Endothelial cell (in vitro differentiated cells): ENCODE results near the gene TECRL. TPM values are rescaled to one million over a fixed set of nuclear protein-coding genes. Genes with fewer than 3 reads are reported as not detected.

Experiments
- DNase-seq: peaks from one replicate; pipeline ENCODE4 v3.0.0; 2021; ENCODE audit warnings: low spot score
- H3K27ac Mint-ChIP-seq: one replicate; pipeline ENCODE4 v1.8.0; 2021; ENCODE audit warnings: mixed read lengths, inconsistent platforms; ENCODE audit not compliant: unreplicated experiment
- H3K27me3 Mint-ChIP-seq: one replicate; pipeline ENCODE4 v1.8.0; 2021; ENCODE audit warnings: mild to moderate bottlenecking, moderate library complexity, mixed read lengths, inconsistent platforms; ENCODE audit not compliant: unreplicated experiment
- H3K36me3 Mint-ChIP-seq: one replicate; pipeline ENCODE4 v1.8.0; 2021; ENCODE audit warnings: mild to moderate bottlenecking, low read depth, mixed read lengths, inconsistent platforms; ENCODE audit not compliant: unreplicated experiment
- H3K4me1 Mint-ChIP-seq: one replicate; pipeline ENCODE4 v1.8.0; 2021; ENCODE audit warnings: mild to moderate bottlenecking, mixed read lengths, inconsistent platforms; ENCODE audit not compliant: unreplicated experiment
- H3K4me3 Mint-ChIP-seq: one replicate; pipeline ENCODE4 v1.8.0; 2021; ENCODE audit warnings: mild to moderate bottlenecking, mixed read lengths, inconsistent platforms; ENCODE audit not compliant: unreplicated experiment
- H3K9me3 Mint-ChIP-seq: one replicate; pipeline ENCODE4 v1.8.0; 2021; ENCODE audit warnings: mixed read lengths, inconsistent platforms; ENCODE audit not compliant: unreplicated experiment
- total RNA-seq: library from RNA; stranded (reverse); fragmentation: NEBNext Ultra II Directional; extraction: Animal tissue kit (Norgen Biotek cat#: 25700); gene quantifications from one replicate; pipeline ENCODE4 v1.2.1, GENCODE V29; 2021; ENCODE audit not compliant: unreplicated experiment
- TF ChIP-seq, protein P1 (sequence below): fragments of 200-600 bp; sonication (generic); IDR thresholded peaks from one replicate; pipeline ENCODE4 v1.5.0; 2021; ENCODE audit warnings: antibody characterized with exemption; ENCODE audit not compliant: unreplicated experiment

Gene TECRL
- total RNA-seq, 1 donor from 2014 or later: not detected

DNA sequence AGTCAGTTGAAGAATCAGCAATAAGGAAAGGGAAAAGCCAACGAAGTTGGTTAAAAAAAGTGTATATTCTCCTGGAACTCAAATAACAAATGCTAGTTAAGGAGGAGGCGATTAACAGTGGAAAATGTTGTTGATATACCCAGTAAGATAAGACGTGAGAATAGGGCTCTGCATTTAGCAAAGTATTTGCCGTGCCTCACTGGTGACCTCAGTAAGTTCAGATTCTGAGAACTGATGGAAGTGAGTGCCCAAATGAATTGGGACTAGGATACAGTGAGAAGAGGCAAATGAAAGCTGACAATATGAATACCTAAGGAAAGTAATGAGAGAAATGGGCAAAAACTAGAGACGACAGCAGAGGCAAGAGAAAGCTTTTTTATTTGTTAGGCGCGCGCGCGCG, 3.5 kb downstream of the TECRL start:
- Mint-ChIP-seq H3K27ac (no peak overlapping the region), H3K4me3 (no peak overlapping the region), H3K36me3 (no peaks in the 10 kb centered on the region), H3K4me1 (peaks cover 20% of the 10 kb centered on the region), H3K27me3 (no peaks in the 10 kb centered on the region), H3K9me3 (no peaks in the 10 kb centered on the region)
- TF ChIP-seq, protein P1, sequence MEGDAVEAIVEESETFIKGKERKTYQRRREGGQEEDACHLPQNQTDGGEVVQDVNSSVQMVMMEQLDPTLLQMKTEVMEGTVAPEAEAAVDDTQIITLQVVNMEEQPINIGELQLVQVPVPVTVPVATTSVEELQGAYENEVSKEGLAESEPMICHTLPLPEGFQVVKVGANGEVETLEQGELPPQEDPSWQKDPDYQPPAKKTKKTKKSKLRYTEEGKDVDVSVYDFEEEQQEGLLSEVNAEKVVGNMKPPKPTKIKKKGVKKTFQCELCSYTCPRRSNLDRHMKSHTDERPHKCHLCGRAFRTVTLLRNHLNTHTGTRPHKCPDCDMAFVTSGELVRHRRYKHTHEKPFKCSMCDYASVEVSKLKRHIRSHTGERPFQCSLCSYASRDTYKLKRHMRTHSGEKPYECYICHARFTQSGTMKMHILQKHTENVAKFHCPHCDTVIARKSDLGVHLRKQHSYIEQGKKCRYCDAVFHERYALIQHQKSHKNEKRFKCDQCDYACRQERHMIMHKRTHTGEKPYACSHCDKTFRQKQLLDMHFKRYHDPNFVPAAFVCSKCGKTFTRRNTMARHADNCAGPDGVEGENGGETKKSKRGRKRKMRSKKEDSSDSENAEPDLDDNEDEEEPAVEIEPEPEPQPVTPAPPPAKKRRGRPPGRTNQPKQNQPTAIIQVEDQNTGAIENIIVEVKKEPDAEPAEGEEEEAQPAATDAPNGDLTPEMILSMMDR: no peak
- DNase-seq: no peak

DNA sequence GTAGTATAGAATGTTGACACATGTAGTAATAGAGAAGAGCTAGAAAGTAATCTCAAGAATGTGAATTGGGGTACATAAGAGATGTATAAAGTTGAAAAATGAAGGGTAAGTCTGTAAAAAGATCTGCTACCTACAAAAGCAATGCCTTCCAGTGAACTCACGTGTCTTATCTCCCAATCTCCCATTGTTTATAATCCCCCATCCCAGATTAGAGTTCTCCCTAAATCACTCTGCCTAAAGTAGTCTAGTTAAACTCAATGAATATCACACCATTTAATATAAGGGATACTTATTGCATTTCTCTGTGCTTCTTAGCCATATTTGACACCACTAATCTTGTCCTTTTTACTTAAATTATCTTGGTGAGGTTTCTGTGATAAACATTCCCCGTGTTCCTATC, 6.6 kb downstream of the TECRL start:
- peaks cover 20% of the 10 kb centered on the region for H3K4me1 Mint-ChIP-seq
- TF ChIP-seq, protein P1: no peak
- DNase-seq: no peak
- peaks cover 6% of the 10 kb centered on the region for H3K27me3 Mint-ChIP-seq
- no peak overlapping the region for H3K27ac Mint-ChIP-seq
- no peaks in the 10 kb centered on the region for H3K9me3 Mint-ChIP-seq
- no peak overlapping the region for H3K4me3 Mint-ChIP-seq
- H3K36me3 Mint-ChIP-seq: no peaks in the 10 kb centered on the region

DNA sequence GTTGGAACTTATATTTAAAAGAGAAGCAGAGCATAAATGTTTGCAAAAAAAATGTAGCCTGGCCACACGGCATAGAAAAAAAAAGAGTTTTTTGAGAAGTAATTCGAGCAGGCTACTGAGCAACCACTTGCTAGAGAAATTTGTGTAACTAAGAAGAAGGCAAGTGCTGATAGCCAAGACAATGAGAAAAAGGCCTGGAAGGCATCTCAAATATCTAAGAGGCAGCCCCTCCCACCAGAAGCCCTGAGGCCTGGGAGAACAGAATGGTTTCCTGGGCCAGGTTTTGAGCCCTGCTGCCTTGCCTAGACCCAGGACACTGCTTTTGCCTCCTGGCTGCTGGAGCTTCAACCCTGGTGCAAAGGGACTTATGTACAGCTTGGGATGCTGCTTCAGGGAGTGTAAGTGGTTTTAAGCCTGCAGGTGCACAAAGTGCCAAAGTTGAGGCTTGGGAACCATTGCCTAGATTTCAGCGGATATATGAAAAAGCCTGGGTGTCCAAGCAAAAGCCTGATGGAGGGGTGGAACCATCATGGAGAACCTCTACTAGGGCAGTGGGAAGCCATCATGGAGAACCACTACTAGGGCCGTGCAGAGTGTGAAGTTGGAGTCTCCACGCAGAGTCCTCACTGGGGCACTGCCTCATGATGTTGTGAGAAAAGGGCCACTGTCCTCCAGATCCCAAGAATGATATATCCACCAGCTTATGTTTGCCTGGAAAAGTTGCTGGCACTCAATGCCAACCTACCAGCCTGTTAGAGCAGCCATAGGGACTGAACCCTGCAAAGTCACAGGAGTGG, 9.7 kb downstream of the TECRL start:
- Mint-ChIP-seq H3K4me1 (peaks cover 14% of the 10 kb centered on the region), H3K4me3 (no peak overlapping the region), H3K9me3 (no peaks in the 10 kb centered on the region), H3K36me3 (no peaks in the 10 kb centered on the region), H3K27me3 (peaks cover 6% of the 10 kb centered on the region), H3K27ac (no peak overlapping the region)
- no peak for DNase-seq
- TF ChIP-seq, protein P1: no peak

DNA sequence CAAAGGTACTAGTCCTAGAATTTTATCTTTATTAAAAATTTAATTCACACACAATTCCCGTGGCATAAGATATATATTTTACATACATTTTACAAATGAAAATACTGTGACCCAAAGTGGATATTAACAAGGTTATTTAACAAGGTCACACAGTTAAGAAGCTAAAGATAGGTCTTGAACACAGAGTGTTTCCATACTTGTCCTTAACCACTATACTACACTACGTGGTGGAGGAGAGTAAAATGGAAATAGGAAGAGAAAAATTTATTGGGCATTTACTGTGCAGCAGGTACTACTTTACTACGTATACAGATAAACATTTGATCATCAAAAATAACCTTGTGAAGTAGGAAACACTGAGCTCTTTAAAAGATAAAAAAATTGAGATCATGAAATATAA, 14.8 kb downstream of the TECRL start:
- Mint-ChIP-seq H3K27me3 (no peaks in the 10 kb centered on the region), H3K27ac (no peak overlapping the region), H3K4me3 (no peak overlapping the region), H3K36me3 (no peaks in the 10 kb centered on the region), H3K4me1 (peaks cover under 1% of the 10 kb centered on the region), H3K9me3 (no peaks in the 10 kb centered on the region)
- no peak for DNase-seq
- TF ChIP-seq, protein P1: no peak

DNA sequence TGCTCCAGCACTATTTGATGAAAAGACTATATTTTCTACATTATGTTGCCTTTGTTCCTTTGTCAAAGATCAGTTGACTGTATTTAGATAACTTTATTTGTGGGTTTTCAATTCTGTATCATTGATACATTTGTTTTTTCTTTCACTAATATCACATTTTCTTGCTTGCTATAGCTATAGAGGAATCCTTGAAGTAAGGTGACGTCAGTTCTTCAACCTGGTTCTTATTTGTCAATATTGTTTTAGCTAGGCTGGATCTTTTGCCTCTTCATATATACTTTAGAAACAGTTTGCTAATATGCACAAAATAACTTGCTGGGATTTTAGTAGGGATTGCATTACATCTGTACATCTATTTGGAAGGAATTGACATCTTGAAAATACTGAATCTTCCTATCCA, 21.0 kb downstream of the TECRL start:
- no peaks in the 10 kb centered on the region for H3K36me3 Mint-ChIP-seq
- DNase-seq: no peak
- TF ChIP-seq, protein P1: no peak
- H3K27me3 Mint-ChIP-seq: peaks cover 2% of the 10 kb centered on the region
- H3K9me3 Mint-ChIP-seq: no peaks in the 10 kb centered on the region
- H3K4me3 Mint-ChIP-seq: no peak overlapping the region
- H3K4me1 Mint-ChIP-seq: peaks cover 8% of the 10 kb centered on the region
- no peak overlapping the region for H3K27ac Mint-ChIP-seq
